HG02885 (cell line): ENCODE data around the gene MACROD2.

ENCODE experiments used
- ATAC-seq: cut with Tn5 transposase; IDR thresholded peaks from one replicate; pipeline ENCODE4 v1.9.1; 2021; ENCODE audit warnings: mild to moderate bottlenecking; ENCODE audit not compliant: unreplicated experiment, poor library complexity

Gene MACROD2

GRCh38 chr20:15045246-15045645, 1049.9 kb downstream of the MACROD2 start:
- no peak for ATAC-seq

DNA sequence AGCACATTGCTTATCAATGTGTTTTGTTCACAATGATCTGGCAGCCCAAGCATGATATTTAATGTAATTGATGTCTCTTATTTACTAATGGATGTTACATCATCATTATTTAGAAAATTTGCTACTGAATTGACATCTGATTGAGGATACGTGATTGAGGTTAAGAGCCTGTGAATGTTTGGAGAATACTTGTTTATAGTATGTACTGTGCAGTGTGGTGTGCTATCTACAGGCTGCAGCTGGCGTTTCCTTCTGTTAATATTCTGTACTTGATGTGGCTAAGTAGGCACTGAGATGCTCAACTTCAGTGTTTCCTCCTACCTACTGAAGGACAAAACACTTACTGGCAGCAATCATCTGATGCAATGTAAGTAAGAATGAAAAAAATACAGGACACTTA, 1051.7 kb downstream of the MACROD2 start:
- ATAC-seq, result no peak

GRCh38 chr20:15047601-15048000, 1052.3 kb downstream of the MACROD2 start:
- no peak for ATAC-seq

- no peak for ATAC-seq
These were observed 1060.9 kb downstream of the MACROD2 start for GRCh38 chr20:15056246-15056645.

DNA sequence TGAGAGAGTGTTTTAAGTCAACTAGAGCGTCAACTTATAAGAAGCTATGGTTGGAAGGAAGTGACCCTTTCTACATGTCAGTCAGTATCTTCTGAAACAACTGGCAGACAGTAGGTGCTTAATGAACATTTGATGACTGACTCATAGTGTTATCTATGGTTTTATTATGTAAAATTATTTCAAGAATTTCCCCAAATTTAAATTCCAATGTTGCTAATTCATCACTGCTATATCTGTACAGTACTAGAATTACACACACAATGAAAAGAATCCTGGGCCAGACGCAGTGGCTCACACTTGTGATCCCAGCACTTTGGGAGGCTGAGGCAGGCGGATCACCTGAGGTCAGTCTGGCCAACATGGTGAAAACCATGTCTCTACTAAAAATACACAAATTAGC, 1063.5 kb downstream of the MACROD2 start:
- ATAC-seq, result no peak

GRCh38 chr20:15059438-15059837, 1064.1 kb downstream of the MACROD2 start:
- no peak for ATAC-seq

DNA sequence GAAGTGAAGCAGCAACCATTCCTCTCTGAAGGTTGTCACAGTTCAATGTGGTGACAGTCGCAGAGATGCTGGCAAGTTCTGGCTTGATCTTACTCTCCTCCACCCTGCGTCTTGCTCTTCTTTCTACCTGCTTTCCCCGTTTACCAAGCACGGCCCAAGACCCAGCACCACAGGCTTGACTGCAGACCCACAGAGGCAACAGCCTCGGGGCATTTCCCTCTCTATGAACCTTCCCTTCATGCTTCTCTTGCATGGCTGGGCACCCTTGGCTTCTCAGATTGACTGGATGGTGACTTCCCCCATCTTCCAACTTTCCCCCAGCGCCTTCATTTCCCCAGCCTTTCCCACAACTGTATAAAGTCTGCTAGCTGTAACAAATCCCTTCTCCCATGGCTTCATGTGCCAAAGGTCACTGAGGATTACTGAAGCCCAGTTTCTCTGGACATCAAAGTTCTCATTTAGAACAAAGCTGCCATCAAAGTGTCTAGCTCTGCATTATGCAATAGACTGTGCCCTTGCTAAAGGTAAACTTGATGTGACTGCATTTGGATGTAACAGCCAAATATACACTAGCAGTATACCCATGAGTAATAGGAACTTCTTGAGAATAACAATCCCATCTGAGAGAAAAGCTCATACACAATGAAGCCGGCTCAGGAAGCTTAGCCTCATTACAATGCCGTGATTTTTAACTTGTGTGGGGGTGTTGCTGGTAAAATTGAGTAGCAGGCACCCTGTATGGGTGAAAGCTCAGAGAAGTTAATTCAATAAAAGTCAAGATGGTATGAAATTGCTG, 1065.1 kb downstream of the MACROD2 start:
- ATAC-seq, result no peak

DNA sequence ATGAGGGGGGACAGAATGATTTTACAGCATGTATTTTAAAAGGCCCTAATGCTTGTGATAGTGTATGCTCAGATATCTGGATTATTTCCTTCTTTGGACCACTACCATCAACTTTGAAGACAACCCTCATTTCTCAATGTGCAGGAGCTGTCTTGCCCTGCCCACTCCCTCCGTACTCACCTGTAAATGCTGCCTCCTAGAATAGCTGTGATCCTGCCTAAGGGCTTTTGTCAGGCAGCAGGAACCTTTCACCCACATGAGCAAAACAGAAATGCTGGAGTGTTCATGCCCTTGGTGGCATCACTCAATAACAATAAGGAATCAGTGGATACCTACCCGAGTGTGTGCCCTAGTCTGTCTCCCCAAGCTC, 1065.7 kb downstream of the MACROD2 start:
- no peak for ATAC-seq

DNA sequence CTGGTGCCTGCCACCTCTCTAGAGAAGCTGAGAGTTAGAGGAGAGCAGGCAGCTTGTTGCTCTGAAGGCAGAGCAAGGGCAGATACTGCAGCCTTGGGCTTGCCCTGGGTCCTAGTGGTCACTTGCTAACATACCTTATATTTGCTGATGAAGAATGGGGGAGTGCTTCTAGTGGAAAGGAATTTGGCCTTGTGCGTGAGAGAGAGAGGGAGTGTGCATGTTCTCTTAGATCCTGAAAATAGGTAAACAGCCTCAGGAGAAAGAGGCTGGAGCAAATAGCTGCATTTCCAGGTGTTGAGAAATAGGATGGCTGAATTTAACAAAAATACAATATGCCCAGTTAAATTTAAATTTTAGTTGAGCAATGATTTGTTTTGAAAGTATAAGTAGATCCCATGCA, 1066.6 kb downstream of the MACROD2 start:
- ATAC-seq, result no peak

DNA sequence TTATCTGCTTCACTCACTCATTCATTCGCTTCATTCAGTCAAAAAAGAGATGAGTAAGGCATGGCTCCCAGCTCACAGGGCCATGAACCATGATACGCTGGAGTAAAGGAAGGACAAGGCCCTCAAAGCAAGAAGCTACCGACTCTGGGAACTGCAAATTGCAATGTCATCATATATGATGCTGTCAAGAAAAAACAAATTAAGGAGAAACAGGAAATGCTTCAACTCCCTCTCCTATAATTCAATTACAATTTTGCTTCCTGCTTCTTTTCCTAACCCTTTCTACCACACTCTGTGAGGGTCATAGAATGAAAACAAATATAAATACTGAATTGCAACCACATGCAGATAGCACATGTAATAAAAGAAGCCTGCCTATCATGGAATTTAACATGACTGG, 1067.8 kb downstream of the MACROD2 start:
- no peak for ATAC-seq

DNA sequence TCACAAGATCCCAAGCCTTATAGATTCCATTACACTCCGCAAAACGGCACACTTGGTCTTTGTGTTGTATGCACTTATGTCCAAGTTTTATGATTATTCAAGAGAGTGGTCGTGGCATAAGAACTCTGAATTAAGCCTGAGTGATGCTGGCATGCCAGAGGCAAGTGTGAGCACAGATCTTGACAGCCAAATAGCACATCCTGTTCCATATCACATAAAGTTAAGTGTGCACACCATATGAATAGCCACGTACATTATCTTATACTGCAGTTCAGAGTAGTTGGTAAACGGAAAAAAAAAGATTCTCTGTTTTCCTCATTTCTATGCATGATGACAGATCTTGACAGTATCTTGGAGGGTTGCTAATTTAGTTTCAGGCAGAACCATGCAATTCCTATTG, 1069.4 kb downstream of the MACROD2 start:
- ATAC-seq, result no peak

GRCh38 chr20:15065794-15066193, 1070.5 kb downstream of the MACROD2 start:
- ATAC-seq, result no peak

DNA sequence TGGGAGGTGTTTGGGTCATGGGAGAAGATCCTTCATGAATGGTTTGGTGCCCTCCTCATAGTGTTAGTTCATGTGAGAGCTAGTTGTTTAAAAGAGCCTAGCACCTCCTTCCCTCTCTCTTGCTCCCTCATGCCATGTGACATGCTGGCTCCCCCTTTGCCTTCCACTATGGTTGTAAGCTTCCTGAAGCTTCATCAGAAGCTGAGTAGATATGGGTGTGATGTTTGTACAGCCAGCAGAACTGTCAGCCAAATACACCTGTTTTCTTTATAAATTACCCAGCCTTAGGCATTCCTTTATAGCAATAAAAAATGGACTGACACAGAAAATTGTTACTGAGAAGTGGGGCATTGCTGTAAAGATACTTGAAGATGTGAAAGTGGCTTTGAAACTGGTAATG, 1073.2 kb downstream of the MACROD2 start:
- no peak for ATAC-seq

- ATAC-seq, result no peak
These were observed 1074.0 kb downstream of the MACROD2 start for GRCh38 chr20:15069355-15069754.

DNA sequence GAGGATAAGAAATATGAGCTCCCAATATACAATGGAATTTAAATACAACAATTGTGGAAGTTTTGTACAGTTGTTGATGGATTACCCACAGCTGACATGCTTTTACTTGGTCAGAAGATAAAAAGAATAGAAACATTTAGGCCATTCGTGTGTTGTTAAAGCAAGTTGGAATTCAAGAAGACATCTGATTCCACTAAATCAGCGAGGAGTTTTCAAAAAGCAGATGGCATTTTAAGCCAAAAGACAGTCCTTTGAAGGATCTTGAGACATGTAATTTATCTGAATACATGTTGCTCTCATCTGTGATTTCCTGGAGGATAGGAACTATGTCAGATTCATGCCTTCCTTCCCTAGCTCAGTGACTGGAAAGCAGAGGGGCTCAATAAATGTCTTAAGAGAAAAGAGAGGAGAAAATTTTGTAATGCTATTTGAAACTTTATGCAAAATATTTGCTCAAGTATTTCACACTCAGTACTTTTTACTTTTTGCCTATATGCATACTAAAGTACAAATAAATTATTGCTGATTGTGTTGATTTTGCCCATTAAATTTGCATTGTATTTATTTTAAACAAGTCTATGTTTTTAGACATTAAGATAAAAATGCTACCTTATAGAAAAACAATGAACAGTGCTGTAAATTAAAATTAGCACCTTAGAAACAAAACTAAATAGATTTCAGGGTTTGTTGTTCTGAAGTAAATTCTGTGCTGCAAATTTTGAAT, 1075.9 kb downstream of the MACROD2 start:
- no peak for ATAC-seq

DNA sequence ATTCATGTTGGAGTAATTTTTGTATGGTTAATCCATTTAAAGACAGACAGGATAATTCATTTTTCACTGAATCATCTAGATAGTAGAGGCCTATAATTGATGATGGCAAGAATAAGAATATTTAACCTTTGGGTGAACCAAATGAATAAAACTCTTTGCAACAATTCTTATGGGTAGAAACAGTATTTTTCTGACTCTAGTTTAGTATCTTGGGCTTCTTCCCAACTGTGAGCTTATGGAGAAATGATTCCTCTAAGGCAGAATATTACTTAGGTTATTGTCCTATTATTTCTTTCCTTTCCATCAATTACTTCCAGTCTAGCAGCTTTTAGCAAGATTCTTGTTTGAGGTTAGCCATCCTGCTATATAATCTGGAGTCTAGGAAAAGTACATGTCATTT, 1077.0 kb downstream of the MACROD2 start:
- ATAC-seq, result no peak

DNA sequence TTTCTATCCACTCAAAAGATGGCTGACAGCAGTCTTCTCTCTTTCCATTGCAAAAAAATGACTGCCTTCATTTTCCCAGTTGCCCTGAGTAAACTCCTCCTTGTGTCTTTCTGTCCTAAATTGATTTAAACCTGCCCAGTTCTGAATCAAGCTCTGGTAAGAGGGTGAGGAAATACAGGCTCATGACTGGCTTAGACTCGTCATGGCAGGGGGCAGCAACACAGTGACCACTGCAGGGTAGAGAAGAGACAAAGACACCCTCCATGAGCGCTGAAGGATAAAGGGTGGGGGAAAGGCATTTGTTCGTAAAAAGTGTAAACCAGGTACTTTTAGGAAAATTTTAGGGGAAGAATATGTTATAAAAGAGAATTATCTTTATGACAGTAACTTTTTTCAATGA, 1080.3 kb downstream of the MACROD2 start:
- ATAC-seq, result no peak

DNA sequence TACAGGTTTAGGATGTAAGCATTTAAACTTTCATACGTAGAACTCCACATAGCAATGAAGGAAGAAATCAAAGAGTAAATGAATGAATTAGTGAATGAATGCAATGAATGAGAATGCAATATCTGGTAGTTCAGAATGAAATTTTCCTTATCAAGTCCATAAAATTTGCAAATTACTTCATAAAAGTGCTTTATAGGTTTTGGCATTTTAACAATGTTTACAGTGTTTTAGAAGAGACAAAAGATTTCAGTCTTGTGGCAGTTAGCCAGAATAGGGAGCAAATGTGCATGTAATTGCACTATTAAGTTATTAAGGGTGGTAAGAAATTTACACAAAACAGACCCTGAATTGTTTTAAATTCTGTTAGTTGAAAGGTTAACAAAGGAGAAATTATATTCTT, 1081.5 kb downstream of the MACROD2 start:
- no peak for ATAC-seq

- ATAC-seq, result no peak
These were observed 1082.5 kb downstream of the MACROD2 start for GRCh38 chr20:15077733-15078250.

GRCh38 chr20:15079594-15080340, 1084.5 kb downstream of the MACROD2 start:
- ATAC-seq, result no peak

- no peak for ATAC-seq
These were observed 1085.9 kb downstream of the MACROD2 start for GRCh38 chr20:15081261-15081660.
